ENCODE data around the gene SAFB2. TPM values are rescaled to one million over a fixed set of nuclear protein-coding genes. Genes with fewer than 3 reads are reported as not detected.

Gene SAFB2
- total and polyA plus RNA-seq, 2 of the 13 experiments (the other 11 are each of a cell fraction or from before 2014, with no cell fraction given) = 11.2 to 31.5 TPM

DNA sequence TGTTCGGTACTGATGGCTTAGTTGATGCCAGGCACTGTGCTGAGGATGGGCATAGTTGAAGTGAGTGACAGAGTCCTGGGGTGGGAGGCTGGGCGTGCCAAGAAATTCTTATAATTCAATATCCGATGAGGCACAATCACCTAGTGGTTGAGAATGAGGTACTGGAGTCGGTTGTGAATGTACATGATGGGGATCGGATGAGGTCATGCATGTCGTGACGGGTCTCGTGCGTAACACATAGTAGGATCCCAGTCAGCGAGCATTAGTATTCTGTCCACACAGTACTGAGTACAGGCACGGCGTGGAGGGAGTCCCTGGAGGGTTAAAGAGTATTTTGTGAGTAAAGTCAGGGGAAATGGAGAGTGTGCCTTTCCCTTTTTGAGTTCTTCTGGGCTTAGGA, 3.1 kb upstream of the SAFB2 start:
- H2AFZ ChIP-seq (ENCODE audit: low read length) = no peak overlapping the region
- H3K9ac ChIP-seq (ENCODE audit: insufficient read depth, low read depth, low read length) = peak overlapping the region; percentile 96; the same call in 1 of the 2 replicates
- FAIRE-seq (no peak), ATAC-seq (no peak), DNase-seq (ENCODE audit: low spot score) (no peak)
- in situ Hi-C loops (cut with HindIII; ENCODE audit: extremely low pct_ligation_motif_present, low pct_unique_long_range_greater_than_20kb) (no loop called here), intact Hi-C loops (cut with micrococcal nuclease; ENCODE audit: unreplicated experiment) (no loop called here)
- peak overlapping the region; percentile 93 for H3K4me2 ChIP-seq (ENCODE audit: low read depth, low read length)
- H3K4me1 ChIP-seq (ENCODE audit: insufficient read depth, low read length) = peaks cover 66% of the 10 kb centered on the region
- WGBS (ENCODE audit: low lambda C conversion rate) = 95% methylated on average over 12 of the region's 12 CpGs
- no TSS peak for BruUV-seq (replicated peaks)
- H3K9me3 ChIP-seq (ENCODE audit: low read length) = no peaks in the 10 kb centered on the region
- peaks cover 51% of the 10 kb centered on the region for H4K20me1 ChIP-seq (ENCODE audit: insufficient read depth, low read length)
- peaks cover 16 to 53% of the 10 kb centered on the region in 2 experiments for H3K36me3 ChIP-seq (replicated peaks in 1 of 2; ENCODE audit: control insufficient read depth in 1 of 2, insufficient read depth in 2 of 2, low read length in 2 of 2)
- TF ChIP-seq CBX5 (CRISPR knock-in tag; IDR thresholded peaks at IDR 0.05; ENCODE audit: borderline replicate concordance) = no peak
- TF ChIP-seq, protein P1, sequence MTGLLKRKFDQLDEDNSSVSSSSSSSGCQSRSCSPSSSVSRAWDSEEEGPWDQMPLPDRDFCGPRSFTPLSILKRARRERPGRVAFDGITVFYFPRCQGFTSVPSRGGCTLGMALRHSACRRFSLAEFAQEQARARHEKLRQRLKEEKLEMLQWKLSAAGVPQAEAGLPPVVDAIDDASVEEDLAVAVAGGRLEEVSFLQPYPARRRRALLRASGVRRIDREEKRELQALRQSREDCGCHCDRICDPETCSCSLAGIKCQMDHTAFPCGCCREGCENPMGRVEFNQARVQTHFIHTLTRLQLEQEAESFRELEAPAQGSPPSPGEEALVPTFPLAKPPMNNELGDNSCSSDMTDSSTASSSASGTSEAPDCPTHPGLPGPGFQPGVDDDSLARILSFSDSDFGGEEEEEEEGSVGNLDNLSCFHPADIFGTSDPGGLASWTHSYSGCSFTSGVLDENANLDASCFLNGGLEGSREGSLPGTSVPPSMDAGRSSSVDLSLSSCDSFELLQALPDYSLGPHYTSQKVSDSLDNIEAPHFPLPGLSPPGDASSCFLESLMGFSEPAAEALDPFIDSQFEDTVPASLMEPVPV (CRISPR knock-in tag; IDR thresholded peaks at IDR 0.05) = no peak
- no peak for TF ChIP-seq ZNF230 (CRISPR knock-in tag; IDR thresholded peaks at IDR 0.05)
- peak; percentile 40; the same call in 1 of the 2 replicates for TF ChIP-seq ZKSCAN1 (IDR thresholded peaks at IDR 0.05; ENCODE audit: low read length)
- no peak for TF ChIP-seq ZNF550 (CRISPR knock-in tag; IDR thresholded peaks at IDR 0.05; ENCODE audit: borderline replicate concordance)
- no peak for TF ChIP-seq ZNF781 (CRISPR knock-in tag; IDR thresholded peaks at IDR 0.05; ENCODE audit: borderline replicate concordance, not compliant biosample characterization)
- TF ChIP-seq BHLHE40 (IDR thresholded peaks at IDR 0.05; ENCODE audit: low read length) = no peak
- no peak for TF ChIP-seq TBX2 (CRISPR knock-in tag; IDR thresholded peaks at IDR 0.05; ENCODE audit: borderline replicate concordance)
- TF ChIP-seq, protein P2, sequence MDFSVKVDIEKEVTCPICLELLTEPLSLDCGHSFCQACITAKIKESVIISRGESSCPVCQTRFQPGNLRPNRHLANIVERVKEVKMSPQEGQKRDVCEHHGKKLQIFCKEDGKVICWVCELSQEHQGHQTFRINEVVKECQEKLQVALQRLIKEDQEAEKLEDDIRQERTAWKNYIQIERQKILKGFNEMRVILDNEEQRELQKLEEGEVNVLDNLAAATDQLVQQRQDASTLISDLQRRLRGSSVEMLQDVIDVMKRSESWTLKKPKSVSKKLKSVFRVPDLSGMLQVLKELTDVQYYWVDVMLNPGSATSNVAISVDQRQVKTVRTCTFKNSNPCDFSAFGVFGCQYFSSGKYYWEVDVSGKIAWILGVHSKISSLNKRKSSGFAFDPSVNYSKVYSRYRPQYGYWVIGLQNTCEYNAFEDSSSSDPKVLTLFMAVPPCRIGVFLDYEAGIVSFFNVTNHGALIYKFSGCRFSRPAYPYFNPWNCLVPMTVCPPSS (IDR thresholded peaks at IDR 0.05) = no peak
- TF ChIP-seq MIXL1 (CRISPR knock-in tag; IDR thresholded peaks at IDR 0.05) = no peak
- TF ChIP-seq, protein P3, sequence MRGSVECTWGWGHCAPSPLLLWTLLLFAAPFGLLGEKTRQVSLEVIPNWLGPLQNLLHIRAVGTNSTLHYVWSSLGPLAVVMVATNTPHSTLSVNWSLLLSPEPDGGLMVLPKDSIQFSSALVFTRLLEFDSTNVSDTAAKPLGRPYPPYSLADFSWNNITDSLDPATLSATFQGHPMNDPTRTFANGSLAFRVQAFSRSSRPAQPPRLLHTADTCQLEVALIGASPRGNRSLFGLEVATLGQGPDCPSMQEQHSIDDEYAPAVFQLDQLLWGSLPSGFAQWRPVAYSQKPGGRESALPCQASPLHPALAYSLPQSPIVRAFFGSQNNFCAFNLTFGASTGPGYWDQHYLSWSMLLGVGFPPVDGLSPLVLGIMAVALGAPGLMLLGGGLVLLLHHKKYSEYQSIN (CRISPR knock-in tag; IDR thresholded peaks at IDR 0.05; ENCODE audit: borderline replicate concordance) = no peak
- TF ChIP-seq ATF7 (IDR thresholded peaks at IDR 0.05) = peak; percentile 50
- no peak for TF ChIP-seq ATF7 (CRISPR knock-in tag; IDR thresholded peaks at IDR 0.05)
- no peak for TF ChIP-seq MYC (CRISPR knock-in tag; IDR thresholded peaks at IDR 0.05; ENCODE audit: borderline replicate concordance)
- no peak for TF ChIP-seq ZNF292 (CRISPR knock-in tag; IDR thresholded peaks at IDR 0.05; ENCODE audit: borderline replicate concordance, low read depth)
- no peak for TF ChIP-seq CAMTA2 (CRISPR knock-in tag; IDR thresholded peaks at IDR 0.05; ENCODE audit: borderline replicate concordance)
- no peak for TF ChIP-seq SOX13 (IDR thresholded peaks at IDR 0.05)
- TF ChIP-seq SOX13 (CRISPR knock-in tag; conservative IDR thresholded peaks at IDR 0.05 in 1 of 2, IDR thresholded peaks at IDR 0.05 in 1 of 2) = no peak
- POLR2A ChIA-PET = interaction anchor here (1.2 kb wide), 1 partner anchor 64 kb away, joined by 3 read pairs; the partner anchor contains the start of gene RPL36
- peaks cover 94% of the 10 kb centered on the region for H3K79me2 ChIP-seq (ENCODE audit: insufficient read depth, low read length)
- CTCF ChIA-PET (ENCODE audit: low intra/inter-chr PET ratio, low total read pairs) = no interaction called here
- H3K27me3 ChIP-seq (ENCODE audit: control insufficient read depth in 1 of 2, insufficient read depth in 2 of 2, low read length in 2 of 2) = peaks cover 0 to 7% of the 10 kb centered on the region in 2 experiments; a peak in 2 of 5 replicates
- H3K4me3 ChIP-seq (replicated peaks in 1 of 3; ENCODE audit: insufficient read depth in 1 of 3, low read depth in 2 of 3, low read length in 3 of 3) = peak overlapping the region in 1 of 3 experiments; percentile 5; a peak in 2 of 6 replicates
- no peak overlapping the region for H3K27ac ChIP-seq (ENCODE audit: extremely low read length, insufficient read depth, low read length)
